Activated CD4-positive, alpha-beta T cell treated with anti-CD3 and anti-CD28 coated beads for 36 hours (primary cell): ENCODE data around the gene RNASE11. TPM values are rescaled to one million over a fixed set of nuclear protein-coding genes. Genes with fewer than 3 reads are reported as not detected.

ENCODE experiments used
- ATAC-seq: fragments of 200-7000 bp; cut with Tn5 transposase; one replicate; pipeline ENCODE4 v1.10.0; 2021; ENCODE audit warnings: mild to moderate bottlenecking, moderate library complexity
- CTCF ChIA-PET: fragments of 350-600 bp; sonication (Branson Sonifier 250); formaldehyde crosslinking; loops from one replicate; lab custom pipeline; 2021; ENCODE audit warnings: antibody characterized with exemption; lab: Charles Lee
- POLR2A ChIA-PET: fragments of 350-600 bp; sonication (Branson Sonifier 250); formaldehyde crosslinking; loops from one replicate; lab custom pipeline; 2021; ENCODE audit warnings: antibody characterized with exemption, inconsistent platforms; lab: Charles Lee
- DNase-seq: peaks from one replicate; pipeline ENCODE4 v3.0.0-alpha.2; 2020
- H3K27ac Mint-ChIP-seq: one replicate; pipeline ENCODE4 v1.8.0; 2021; ENCODE audit warnings: mixed read lengths
- H3K27me3 Mint-ChIP-seq: one replicate; pipeline ENCODE4 v1.8.0; 2021; ENCODE audit warnings: mixed read lengths
- H3K36me3 Mint-ChIP-seq: one replicate; pipeline ENCODE4 v1.8.0; 2021; ENCODE audit warnings: low read depth, mixed read lengths
- H3K4me1 Mint-ChIP-seq: one replicate; pipeline ENCODE4 v1.8.0; 2021; ENCODE audit warnings: mixed read lengths
- H3K4me3 Mint-ChIP-seq: one replicate; pipeline ENCODE4 v1.8.0; 2021; ENCODE audit warnings: mild to moderate bottlenecking, moderate library complexity, mixed read lengths
- H3K9me3 Mint-ChIP-seq: one replicate; pipeline ENCODE4 v1.8.0; 2021; ENCODE audit warnings: low read depth, mixed read lengths
- intact Hi-C, 2 experiments: fragments of 100-400 bp; cut with DNase I in 1 of 2; cut with micrococcal nuclease in 1 of 2; formaldehyde crosslinking; loops; one replicate each; pipeline versions ENCODE4 v1.14.2 to v1.15.1; 2022 to 2024; cut with DNase I, micrococcal nuclease
- total RNA-seq, 2 experiments: library from RNA; stranded (reverse); gene quantifications; one replicate each; pipeline ENCODE4 v1.2.3, GENCODE V29; 2021

Gene RNASE11
- total RNA-seq, 2 experiments from 2014 or later = not detected

GRCh38 chr14:20613094-20614037 lies 25.6 kb upstream of the RNASE11 start:
- Mint-ChIP-seq H3K36me3 (no peaks in the 10 kb centered on the region), H3K4me1 (peaks cover 8% of the 10 kb centered on the region), H3K9me3 (no peaks in the 10 kb centered on the region), H3K4me3 (no peak overlapping the region), H3K27ac (no peak overlapping the region), H3K27me3 (no peaks in the 10 kb centered on the region)
- ChIA-PET CTCF (interaction anchor here (0.6 to 3.1 kb wide), 22 partner anchors 10 to 358 kb away, joined by 3 to 34 read pairs (median 4); partner anchors contain the start of genes ANG, APEX1, PARP2 and RNASE4), POLR2A (interaction anchor here (0.7 to 1.8 kb wide), 7 partner anchors 13 to 270 kb away, joined by 3 to 8 read pairs (median 5); partner anchors contain the start of genes APEX1, PARP2 and PNP)
- peak; percentile 87 for ATAC-seq
- DNase-seq = peak; percentile 91
- intact Hi-C loops = loop anchor here (1.0 to 5.0 kb wide), 17 partner anchors 12 to 286 kb away; partner anchors contain the start of genes PARP2 (in 2 of the 2), PNP (in 2 of the 2), TEP1 (in 2 of the 2) and APEX1 (in 1 of the 2)

GRCh38 chr14:20612403-20612802 lies 24.6 kb upstream of the RNASE11 start:
- ATAC-seq (no peak), DNase-seq (no peak)
- intact Hi-C loops = loop anchor here in 1 of 2 experiments (2.0 to 5.0 kb wide), 3 partner anchors 40 to 200 kb away; partner anchors contain the start of genes PNP and TEP1
- H3K27ac Mint-ChIP-seq = no peak overlapping the region
- no peaks in the 10 kb centered on the region for H3K36me3 Mint-ChIP-seq
- ChIA-PET CTCF (interaction anchor here (0.7 to 3.1 kb wide), 11 partner anchors 19 to 359 kb away, joined by 3 to 34 read pairs (median 5); partner anchors contain the start of genes APEX1, PARP2 and RNASE4), POLR2A (interaction anchor here (1.7 to 1.8 kb wide), 2 partner anchors 14 to 269 kb away, joined by 5 to 8 read pairs; partner anchors contain the start of gene PARP2)
- H3K4me3 Mint-ChIP-seq = no peak overlapping the region
- H3K9me3 Mint-ChIP-seq = no peaks in the 10 kb centered on the region
- H3K4me1 Mint-ChIP-seq = peaks cover 2% of the 10 kb centered on the region
- H3K27me3 Mint-ChIP-seq = no peaks in the 10 kb centered on the region

- DNase-seq (no peak), ATAC-seq (no peak)
- no peak overlapping the region for H3K27ac Mint-ChIP-seq
- ChIA-PET POLR2A (no interaction called here), CTCF (interaction anchor here (0.9 to 5.0 kb wide), 6 partner anchors 52 to 304 kb away, joined by 4 to 61 read pairs (median 8); partner anchors contain the start of genes PARP2 and RNASE4)
- no peaks in the 10 kb centered on the region for H3K36me3 Mint-ChIP-seq
- intact Hi-C loops = loop anchor here (2.0 to 5.0 kb wide), 2 partner anchors 144 to 210 kb away; partner anchors contain the start of gene PNP (in 1 of the 2)
- H3K9me3 Mint-ChIP-seq = no peaks in the 10 kb centered on the region
- H3K4me1 Mint-ChIP-seq = peaks cover 5% of the 10 kb centered on the region
- no peaks in the 10 kb centered on the region for H3K27me3 Mint-ChIP-seq
- no peak overlapping the region for H3K4me3 Mint-ChIP-seq
Observed at GRCh38 chr14:20611277-20611676, 23.5 kb upstream of the RNASE11 start.

- ChIA-PET CTCF (interaction anchor here (0.6 to 5.0 kb wide), 24 partner anchors 12 to 304 kb away, joined by 3 to 61 read pairs (median 5); partner anchors contain the start of genes APEX1, OSGEP, PARP2 and PNP), POLR2A (interaction anchor here (0.7 to 1.0 kb wide), 2 partner anchors 121 to 209 kb away, joined by 3 to 4 read pairs; no protein-coding TSS in a partner anchor)
- DNase-seq (peak; percentile 88), ATAC-seq (peak; percentile 24)
- intact Hi-C loops = loop anchor here (1.0 to 5.0 kb wide), 3 partner anchors 143 to 305 kb away; partner anchors contain the start of genes PNP (in 1 of the 2) and TTC5 (in 1 of the 2)
- Mint-ChIP-seq H3K9me3 (no peaks in the 10 kb centered on the region), H3K27me3 (no peaks in the 10 kb centered on the region), H3K27ac (no peak overlapping the region), H3K4me3 (no peak overlapping the region), H3K4me1 (peaks cover 3% of the 10 kb centered on the region), H3K36me3 (no peaks in the 10 kb centered on the region)
Observed at GRCh38 chr14:20610002-20610765, 22.4 kb upstream of the RNASE11 start.

GRCh38 chr14:20609215-20610001 lies 21.6 kb upstream of the RNASE11 start:
- ATAC-seq (peak; percentile 4), DNase-seq (peak; percentile 71)
- no peak overlapping the region for H3K27ac Mint-ChIP-seq
- H3K27me3 Mint-ChIP-seq = no peaks in the 10 kb centered on the region
- H3K4me3 Mint-ChIP-seq = no peak overlapping the region
- CTCF ChIA-PET = interaction anchor here (0.7 to 5.0 kb wide), 37 partner anchors 10 to 380 kb away, joined by 3 to 61 read pairs (median 4); partner anchors contain the start of genes APEX1, OSGEP, PARP2 and PNP
- POLR2A ChIA-PET = interaction anchor here (0.7 to 1.0 kb wide), 2 partner anchors 120 to 208 kb away, joined by 3 to 4 read pairs; no protein-coding TSS in a partner anchor
- intact Hi-C loops = loop anchor here (1.0 to 5.0 kb wide), 9 partner anchors 73 to 304 kb away; partner anchors contain the start of genes OSGEP (in 1 of the 2), PNP (in 1 of the 2) and TTC5 (in 1 of the 2)
- peaks cover 3% of the 10 kb centered on the region for H3K4me1 Mint-ChIP-seq
- H3K9me3 Mint-ChIP-seq = no peaks in the 10 kb centered on the region
- H3K36me3 Mint-ChIP-seq = no peaks in the 10 kb centered on the region

- no peaks in the 10 kb centered on the region for H3K27me3 Mint-ChIP-seq
- no peak overlapping the region for H3K4me3 Mint-ChIP-seq
- DNase-seq = no peak
- H3K27ac Mint-ChIP-seq = no peak overlapping the region
- intact Hi-C loops = loop anchor here (1.0 to 2.0 kb wide), 6 partner anchors 74 to 281 kb away; partner anchors contain the start of gene OSGEP (in 1 of the 2)
- POLR2A ChIA-PET = no interaction called here
- peaks cover 3% of the 10 kb centered on the region for H3K4me1 Mint-ChIP-seq
- CTCF ChIA-PET = interaction anchor here (0.5 to 5.0 kb wide), 29 partner anchors 9 to 726 kb away, joined by 3 to 61 read pairs (median 3); partner anchors contain the start of genes PARP2, PNP and TEP1
- H3K9me3 Mint-ChIP-seq = no peaks in the 10 kb centered on the region
- ATAC-seq = no peak
- no peaks in the 10 kb centered on the region for H3K36me3 Mint-ChIP-seq
Observed at GRCh38 chr14:20608383-20609110, 20.7 kb upstream of the RNASE11 start.

GRCh38 chr14:20607617-20608016 lies 19.8 kb upstream of the RNASE11 start:
- Mint-ChIP-seq H3K36me3 (no peaks in the 10 kb centered on the region), H3K27ac (no peak overlapping the region), H3K27me3 (no peaks in the 10 kb centered on the region), H3K9me3 (no peaks in the 10 kb centered on the region), H3K4me1 (peaks cover 3% of the 10 kb centered on the region), H3K4me3 (no peak overlapping the region)
- ATAC-seq = peak; percentile 25
- intact Hi-C loops = loop anchor here in 1 of 2 experiments (2.0 kb wide), 1 partner anchor 77 kb away; no protein-coding TSS in a partner anchor
- ChIA-PET CTCF (interaction anchor here (0.6 to 5.0 kb wide), 10 partner anchors 8 to 301 kb away, joined by 3 to 61 read pairs (median 4); no protein-coding TSS in a partner anchor), POLR2A (interaction anchor here (0.5 to 1.4 kb wide), 2 partner anchors 47 to 137 kb away, joined by 3 to 5 read pairs; no protein-coding TSS in a partner anchor)
- no peak for DNase-seq

- ChIA-PET POLR2A (interaction anchor here (0.5 to 1.4 kb wide), 3 partner anchors 47 to 137 kb away, joined by 3 to 5 read pairs (median 3); no protein-coding TSS in a partner anchor), CTCF (interaction anchor here (1.0 to 5.0 kb wide), 4 partner anchors 24 to 280 kb away, joined by 3 to 61 read pairs (median 4); no protein-coding TSS in a partner anchor)
- ATAC-seq = no peak
- Mint-ChIP-seq H3K36me3 (no peaks in the 10 kb centered on the region), H3K4me1 (peaks cover 3% of the 10 kb centered on the region), H3K4me3 (no peak overlapping the region), H3K27me3 (no peaks in the 10 kb centered on the region), H3K9me3 (no peaks in the 10 kb centered on the region), H3K27ac (no peak overlapping the region)
- no peak for DNase-seq
- intact Hi-C loops = no loop called here
Observed at GRCh38 chr14:20606902-20607242, 19.1 kb upstream of the RNASE11 start.
